ENCODE results near the gene PCDHB5.

PCDHB5 gene

DNA sequence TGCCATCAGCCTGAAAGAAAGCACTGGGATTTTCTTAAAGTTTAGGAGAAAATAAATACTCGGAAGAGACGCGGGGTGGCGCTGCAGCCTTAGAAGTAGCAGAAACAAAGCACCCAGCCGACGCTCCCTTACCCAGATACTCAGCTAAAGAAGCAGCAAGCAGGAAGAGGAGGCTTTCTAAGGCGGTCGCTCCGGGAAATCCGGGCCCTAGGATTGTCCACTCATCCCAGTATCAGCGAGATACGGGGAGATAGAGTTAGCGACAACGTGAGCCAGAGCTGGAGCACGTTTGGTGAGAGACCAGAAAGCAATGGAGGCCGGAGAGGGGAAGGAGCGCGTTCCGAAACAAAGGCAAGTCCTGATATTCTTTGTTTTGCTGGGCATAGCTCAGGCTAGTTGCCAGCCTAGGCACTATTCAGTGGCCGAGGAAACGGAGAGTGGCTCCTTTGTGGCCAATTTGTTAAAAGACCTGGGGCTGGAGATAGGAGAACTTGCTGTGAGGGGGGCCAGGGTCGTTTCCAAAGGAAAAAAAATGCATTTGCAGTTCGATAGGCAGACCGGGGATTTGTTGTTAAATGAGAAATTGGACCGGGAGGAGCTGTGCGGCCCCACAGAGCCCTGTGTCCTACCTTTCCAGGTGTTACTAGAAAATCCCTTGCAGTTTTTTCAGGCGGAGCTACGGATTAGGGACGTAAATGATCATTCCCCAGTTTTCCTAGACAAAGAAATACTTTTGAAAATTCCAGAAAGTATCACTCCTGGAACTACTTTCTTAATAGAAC, 40.3 kb upstream of the PCDHB5 start, which contains the start of gene PCDHB2 (continued):
- TF ChIP-seq, protein P1, sequence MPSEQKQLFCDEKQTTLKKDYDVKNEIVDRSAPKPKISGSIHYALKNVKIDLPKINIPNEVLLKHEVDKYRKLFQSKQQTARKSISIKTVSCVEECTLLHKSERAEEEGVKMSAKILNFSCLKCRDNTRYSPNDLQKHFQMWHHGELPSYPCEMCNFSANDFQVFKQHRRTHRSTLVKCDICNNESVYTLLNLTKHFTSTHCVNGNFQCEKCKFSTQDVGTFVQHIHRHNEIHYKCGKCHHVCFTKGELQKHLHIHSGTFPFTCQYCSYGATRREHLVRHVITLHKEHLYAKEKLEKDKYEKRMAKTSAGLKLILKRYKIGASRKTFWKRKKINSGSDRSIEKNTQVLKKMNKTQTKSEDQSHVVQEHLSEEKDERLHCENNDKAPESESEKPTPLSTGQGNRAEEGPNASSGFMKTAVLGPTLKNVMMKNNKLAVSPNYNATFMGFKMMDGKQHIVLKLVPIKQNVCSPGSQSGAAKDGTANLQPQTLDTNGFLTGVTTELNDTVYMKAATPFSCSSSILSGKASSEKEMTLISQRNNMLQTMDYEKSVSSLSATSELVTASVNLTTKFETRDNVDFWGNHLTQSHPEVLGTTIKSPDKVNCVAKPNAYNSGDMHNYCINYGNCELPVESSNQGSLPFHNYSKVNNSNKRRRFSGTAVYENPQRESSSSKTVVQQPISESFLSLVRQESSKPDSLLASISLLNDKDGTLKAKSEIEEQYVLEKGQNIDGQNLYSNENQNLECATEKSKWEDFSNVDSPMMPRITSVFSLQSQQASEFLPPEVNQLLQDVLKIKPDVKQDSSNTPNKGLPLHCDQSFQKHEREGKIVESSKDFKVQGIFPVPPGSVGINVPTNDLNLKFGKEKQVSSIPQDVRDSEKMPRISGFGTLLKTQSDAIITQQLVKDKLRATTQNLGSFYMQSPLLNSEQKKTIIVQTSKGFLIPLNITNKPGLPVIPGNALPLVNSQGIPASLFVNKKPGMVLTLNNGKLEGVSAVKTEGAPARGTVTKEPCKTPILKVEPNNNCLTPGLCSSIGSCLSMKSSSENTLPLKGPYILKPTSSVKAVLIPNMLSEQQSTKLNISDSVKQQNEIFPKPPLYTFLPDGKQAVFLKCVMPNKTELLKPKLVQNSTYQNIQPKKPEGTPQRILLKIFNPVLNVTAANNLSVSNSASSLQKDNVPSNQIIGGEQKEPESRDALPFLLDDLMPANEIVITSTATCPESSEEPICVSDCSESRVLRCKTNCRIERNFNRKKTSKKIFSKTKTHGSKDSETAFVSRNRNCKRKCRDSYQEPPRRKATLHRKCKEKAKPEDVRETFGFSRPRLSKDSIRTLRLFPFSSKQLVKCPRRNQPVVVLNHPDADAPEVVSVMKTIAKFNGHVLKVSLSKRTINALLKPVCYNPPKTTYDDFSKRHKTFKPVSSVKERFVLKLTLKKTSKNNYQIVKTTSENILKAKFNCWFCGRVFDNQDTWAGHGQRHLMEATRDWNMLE (tag by site-specific recombination; conservative IDR thresholded peaks at IDR 0.05; ENCODE audit: low read depth) = no peak
- TF ChIP-seq ZNF114 (tag by site-specific recombination; IDR thresholded peaks at IDR 0.05) = no peak
- TF ChIP-seq ZNF660 (tag by site-specific recombination; IDR thresholded peaks at IDR 0.05) = peak; percentile 38; the same call in 1 of the 2 replicates
- TF ChIP-seq ZSCAN30 (tag by site-specific recombination; IDR thresholded peaks at IDR 0.05) = no peak
- TF ChIP-seq ZNF629 (tag by site-specific recombination; IDR thresholded peaks at IDR 0.05) = no peak
- no peak for TF ChIP-seq ZNF274 (IDR thresholded peaks at IDR 0.05; ENCODE audit: low read length)
- no peak for TF ChIP-seq ZNF274 (tag by site-specific recombination; IDR thresholded peaks at IDR 0.05; ENCODE audit: borderline replicate concordance)
- TF ChIP-seq ZNF202 (tag by site-specific recombination; IDR thresholded peaks at IDR 0.05; ENCODE audit: borderline replicate concordance) = no peak
- no peak for TF ChIP-seq ZNF777 (tag by site-specific recombination; IDR thresholded peaks at IDR 0.05; ENCODE audit: borderline replicate concordance)
- TF ChIP-seq MZF1 (tag by site-specific recombination; IDR thresholded peaks at IDR 0.05; ENCODE audit: borderline replicate concordance) = no peak
- no peak for TF ChIP-seq ZBTB10 (tag by site-specific recombination; IDR thresholded peaks at IDR 0.05)
- TF ChIP-seq ZNF394 (tag by site-specific recombination; IDR thresholded peaks at IDR 0.05; ENCODE audit: borderline replicate concordance) = peak; percentile 48
- TF ChIP-seq ZNF600 (tag by site-specific recombination; IDR thresholded peaks at IDR 0.05) = 0 out of 2 replicates have a peak, but pooled peaks have one; percentile 10
- TF ChIP-seq ZNF76 (tag by site-specific recombination; IDR thresholded peaks at IDR 0.05; ENCODE audit: borderline replicate concordance, low read depth) = no peak
- TF ChIP-seq HOXD13 (CRISPR knock-in tag; IDR thresholded peaks at IDR 0.05; ENCODE audit: borderline replicate concordance) = no peak
- TF ChIP-seq ZFP41 (tag by site-specific recombination; IDR thresholded peaks at IDR 0.05; ENCODE audit: borderline replicate concordance) = no peak
- no peak for TF ChIP-seq ZNF530 (tag by site-specific recombination; IDR thresholded peaks at IDR 0.05; ENCODE audit: low read depth)
- TF ChIP-seq ZNF654 (tag by site-specific recombination; IDR thresholded peaks at IDR 0.05; ENCODE audit: low read depth) = peak; percentile 67
- TF ChIP-seq ZNF23 (tag by site-specific recombination; IDR thresholded peaks at IDR 0.05; ENCODE audit: borderline replicate concordance) = no peak
- no peak for TF ChIP-seq ZNF555 (tag by site-specific recombination; conservative IDR thresholded peaks at IDR 0.05)
- no peak for TF ChIP-seq ZNF433 (tag by site-specific recombination; IDR thresholded peaks at IDR 0.05; ENCODE audit: low read depth)
- no peak for TF ChIP-seq ZNF623 (tag by site-specific recombination; IDR thresholded peaks at IDR 0.05)
- TF ChIP-seq ZNF266 (tag by site-specific recombination; IDR thresholded peaks at IDR 0.05; ENCODE audit: low read depth) = no peak
- TF ChIP-seq PRDM1 (tag by site-specific recombination; IDR thresholded peaks at IDR 0.05) = no peak
- TF ChIP-seq ZBTB17 (tag by site-specific recombination; IDR thresholded peaks at IDR 0.05) = peak; percentile 29; the same call in 1 of the 2 replicates
- no peak for TF ChIP-seq ZNF341 (tag by site-specific recombination; IDR thresholded peaks at IDR 0.05; ENCODE audit: low read depth)
- TF ChIP-seq MYNN (tag by site-specific recombination; IDR thresholded peaks at IDR 0.05; ENCODE audit: borderline replicate concordance) = no peak
- no peak for TF ChIP-seq ZNF175 (tag by site-specific recombination; IDR thresholded peaks at IDR 0.05)
- TF ChIP-seq ZSCAN18 (tag by site-specific recombination; IDR thresholded peaks at IDR 0.05) = no peak
- TF ChIP-seq ZNF239 (tag by site-specific recombination; IDR thresholded peaks at IDR 0.05) = no peak
- no peak for TF ChIP-seq ZNF768 (tag by site-specific recombination; IDR thresholded peaks at IDR 0.05)

All from HEK293 (cell line).